Measurements from ENCODE around the gene EBI3.

DNA sequence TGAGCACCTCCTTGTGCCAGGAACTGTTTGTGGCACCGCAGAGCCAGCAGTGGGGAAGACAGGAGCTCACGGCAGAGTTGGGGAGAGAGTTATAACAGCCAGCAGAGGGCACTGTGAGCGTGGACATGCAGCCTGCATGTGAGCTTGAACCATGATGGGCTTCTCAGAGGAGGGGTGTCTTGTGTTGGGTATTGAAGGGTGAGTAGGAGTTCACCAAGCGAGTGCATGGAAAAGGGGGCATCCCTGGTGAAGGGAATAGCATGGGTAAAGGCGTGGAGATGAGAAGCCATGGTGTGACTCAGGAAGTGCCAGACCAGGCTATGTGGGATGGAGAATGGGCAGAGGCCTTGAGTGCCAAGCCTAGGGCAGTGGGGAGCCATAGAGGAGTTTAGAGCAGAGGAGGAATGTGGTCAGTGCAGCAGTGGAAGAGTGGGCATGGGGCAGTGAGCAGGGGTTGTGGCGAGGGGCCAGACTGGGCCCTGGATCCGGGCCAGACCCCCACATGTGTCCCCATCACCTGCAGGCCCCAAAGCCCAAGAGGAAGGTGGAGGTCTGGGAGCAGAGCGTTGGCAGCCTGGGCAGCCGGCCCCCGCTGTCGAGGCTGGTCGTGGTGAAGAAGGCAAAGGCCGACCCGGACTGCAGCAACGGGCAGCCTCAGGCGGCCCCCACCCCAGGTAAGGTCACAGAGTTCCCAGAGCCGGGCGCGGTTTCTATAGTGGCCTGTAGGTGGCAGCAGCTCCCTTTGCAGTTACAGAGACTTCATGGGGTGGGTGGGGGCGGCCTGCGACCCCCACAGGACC is 38.0 kb downstream of the EBI3 start:
- no peak for TF ChIP-seq POLR2A (IDR thresholded peaks at IDR 0.05)
- TF ChIP-seq, protein P1, sequence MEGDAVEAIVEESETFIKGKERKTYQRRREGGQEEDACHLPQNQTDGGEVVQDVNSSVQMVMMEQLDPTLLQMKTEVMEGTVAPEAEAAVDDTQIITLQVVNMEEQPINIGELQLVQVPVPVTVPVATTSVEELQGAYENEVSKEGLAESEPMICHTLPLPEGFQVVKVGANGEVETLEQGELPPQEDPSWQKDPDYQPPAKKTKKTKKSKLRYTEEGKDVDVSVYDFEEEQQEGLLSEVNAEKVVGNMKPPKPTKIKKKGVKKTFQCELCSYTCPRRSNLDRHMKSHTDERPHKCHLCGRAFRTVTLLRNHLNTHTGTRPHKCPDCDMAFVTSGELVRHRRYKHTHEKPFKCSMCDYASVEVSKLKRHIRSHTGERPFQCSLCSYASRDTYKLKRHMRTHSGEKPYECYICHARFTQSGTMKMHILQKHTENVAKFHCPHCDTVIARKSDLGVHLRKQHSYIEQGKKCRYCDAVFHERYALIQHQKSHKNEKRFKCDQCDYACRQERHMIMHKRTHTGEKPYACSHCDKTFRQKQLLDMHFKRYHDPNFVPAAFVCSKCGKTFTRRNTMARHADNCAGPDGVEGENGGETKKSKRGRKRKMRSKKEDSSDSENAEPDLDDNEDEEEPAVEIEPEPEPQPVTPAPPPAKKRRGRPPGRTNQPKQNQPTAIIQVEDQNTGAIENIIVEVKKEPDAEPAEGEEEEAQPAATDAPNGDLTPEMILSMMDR (IDR thresholded peaks at IDR 0.05), result peak; percentile 81 to 88 (median 84)
- TF ChIP-seq POLR2AphosphoS5 (IDR thresholded peaks at IDR 0.05), result no peak
- no peak for TF ChIP-seq EP300 (IDR thresholded peaks at IDR 0.05; ENCODE audit: low read depth)
